ENCODE measurements around the gene SMIM1.
"Not testable (repeated sequence)": the region's sequence is repeated elsewhere in the genome, so short reads cannot be mapped to it uniquely, and the experiment has no call there.

SMIM1 gene

GRCh38 chr1:3795453-3796214 is 23.1 kb downstream of the SMIM1 start:
- DNase-seq (ENCODE audit: low read depth in 2 of 2): no peak

GRCh38 chr1:3796215-3797061 is 23.9 kb downstream of the SMIM1 start, which contains the start of gene LRRC47:
TSS of gene LRRC47 (minus strand) at chr1:3796498. CDS start at chr1:3796476, 22 bp downstream.
- DNase-seq (ENCODE audit: low read depth in 2 of 2): peak; percentile 90 to 92

- no peak for DNase-seq (ENCODE audit: low read depth in 2 of 2)
Observed at GRCh38 chr1:3799976-3800685, 27.6 kb downstream of the SMIM1 start.

GRCh38 chr1:3800795-3801194 is 28.2 kb downstream of the SMIM1 start:
- DNase-seq (ENCODE audit: low read depth in 2 of 2): not testable (repeated sequence)

GRCh38 chr1:3803905-3804626 is 31.5 kb downstream of the SMIM1 start:
- no peak for DNase-seq (ENCODE audit: low read depth in 2 of 2)

GRCh38 chr1:3804627-3804944 is 32.0 kb downstream of the SMIM1 start:
- not testable (repeated sequence) for DNase-seq (ENCODE audit: low read depth in 2 of 2)

GRCh38 chr1:3805038-3805437 is 32.5 kb downstream of the SMIM1 start:
- DNase-seq (ENCODE audit: low read depth in 2 of 2): no peak

- DNase-seq (ENCODE audit: low read depth in 2 of 2): no peak
Observed at GRCh38 chr1:3807769-3808168, 35.2 kb downstream of the SMIM1 start.

GRCh38 chr1:3809680-3810079 is 37.1 kb downstream of the SMIM1 start:
- DNase-seq (ENCODE audit: low read depth in 2 of 2): no peak

GRCh38 chr1:3810149-3810761 is 37.7 kb downstream of the SMIM1 start:
- DNase-seq (ENCODE audit: low read depth in 2 of 2): not testable (repeated sequence)

GRCh38 chr1:3811595-3811911 is 39.0 kb downstream of the SMIM1 start:
- DNase-seq (ENCODE audit: low read depth in 2 of 2): no peak

- DNase-seq (ENCODE audit: low read depth in 2 of 2): no peak
Observed at GRCh38 chr1:3814065-3814464, 41.5 kb downstream of the SMIM1 start.

- DNase-seq (ENCODE audit: low read depth in 2 of 2): no peak
Observed at GRCh38 chr1:3814771-3815561, 42.4 kb downstream of the SMIM1 start.

GRCh38 chr1:3816331-3817137 is 44.0 kb downstream of the SMIM1 start:
- DNase-seq (ENCODE audit: low read depth in 2 of 2): no peak

GRCh38 chr1:3817138-3817740 is 44.7 kb downstream of the SMIM1 start:
- no peak for DNase-seq (ENCODE audit: low read depth in 2 of 2)

GRCh38 chr1:3817821-3818597 is 45.5 kb downstream of the SMIM1 start:
- DNase-seq (ENCODE audit: low read depth in 2 of 2): no peak

- DNase-seq (ENCODE audit: low read depth in 2 of 2): no peak
Observed at GRCh38 chr1:3819771-3820200, 47.2 kb downstream of the SMIM1 start.

GRCh38 chr1:3820316-3820715 is 47.8 kb downstream of the SMIM1 start:
- DNase-seq (ENCODE audit: low read depth in 2 of 2): no peak
